Psoas muscle (tissue), 8 donors: Measurements from ENCODE around the gene SIL1. TPM values are rescaled to one million over a fixed set of nuclear protein-coding genes. Genes with fewer than 3 reads are reported as not detected.
"Not testable (repeated sequence)": the region's sequence is repeated elsewhere in the genome, so short reads cannot be mapped to it uniquely, and the experiment has no call there.

Experiments
- ATAC-seq, 4 donors: fragments of 200-7000 bp; cut with Tn5 transposase; one replicate each; pipeline ENCODE4 v1.9.1; 2020; ENCODE audit warnings: moderate library complexity in 3 of 4, mild to moderate bottlenecking in 2 of 4
- DNase-seq, 2 donors: peaks; one replicate each; pipeline ENCODE4 v3.0.0-alpha.2; 2020
- H3K27ac ChIP-seq: fragments of 200-600 bp; one replicate; pipeline ENCODE4 v1.8.0; 2022
- H3K27me3 ChIP-seq, 3 donors: fragments of 200-600 bp in 1 of 3; one replicate each; pipeline versions ENCODE4 v1.6.1 to v1.8.0; 2013 to 2022; ENCODE audit warnings: low read length in 2 of 3, mild to moderate bottlenecking in 2 of 3, moderate library complexity in 1 of 3; ENCODE audit not compliant: insufficient read depth in 3 of 3
- H3K36me3 ChIP-seq, 2 donors: fragments of 200-600 bp in 1 of 2; one replicate each; pipeline versions ENCODE4 v1.6.1 to v1.8.0; 2013 to 2022; ENCODE audit warnings: low read depth in 1 of 2, mild to moderate bottlenecking in 1 of 2, moderate library complexity in 1 of 2; ENCODE audit not compliant: insufficient read depth in 1 of 2
- H3K4me1 ChIP-seq: fragments of 200-600 bp; one replicate; pipeline ENCODE4 v1.8.0; 2022
- H3K4me3 ChIP-seq: fragments of 200-600 bp; one replicate; pipeline ENCODE4 v1.8.0; 2022; ENCODE audit warnings: mild to moderate bottlenecking
- H3K9me3 ChIP-seq: fragments of 200-600 bp; one replicate; pipeline ENCODE4 v1.8.0; 2022
- WGBS, 3 donors: extraction: QIAGEN DNeasy Blood & Tissue Kit; methylation state at CpG; one replicate each; pipeline versions ENCODE4 v1.1.6 to v1.1.7; 2013; 5-methylcytosine and 5-hydroxymethylcytosine counted together
- intact Hi-C, 2 donors: fragments of 100-400 bp; cut with DNase I; formaldehyde crosslinking; loops; one replicate each; pipeline versions ENCODE4 v1.11.0 to v1.14.2; 2022
- polyA plus RNA-seq, 3 donors: library from polyadenylated mRNA; stranded (reverse); fragments of 200-250 nt; gene quantifications; one replicate each; pipeline ENCODE4 v1.2.3, GENCODE V29; 2013
- total RNA-seq, 4 donors: library from RNA; stranded (reverse); fragmentation: NEBNext Ultra II Directional in 2 of 4; extraction: Animal tissue kit (Norgen Biotek cat#: 25700) in 2 of 4; gene quantifications; one replicate each; pipeline versions ENCODE4 v1.2.1 to v1.2.4, GENCODE V29; 2021 to 2023
- TF ChIP-seq, protein P1 (sequence below): fragments of 200-600 bp; IDR thresholded peaks from one replicate; pipeline ENCODE4 v1.8.0; 2022; ENCODE audit warnings: antibody characterized with exemption
- donor health status: healthy with polysubstance abuse.
- donor health status: DM: no; HTN: no; CAD: no; lungs with moderate emphysema.
- donor health status: Bipolar disorder and iron deficiency.
- donor health status: healthy.
- donor health status: DM: yes; HTN: yes; CAD: no.
- donor health status: DM: no; HTN: no; CAD: no.
- donor health status: DM: no; HTN: no; CAD: no.
- donor health status: DM: yes; HTN: yes; CAD: no.

SIL1 gene
- total and polyA plus RNA-seq, 7 donors, result 27.1 to 52.9 (median 41.0) TPM

DNA sequence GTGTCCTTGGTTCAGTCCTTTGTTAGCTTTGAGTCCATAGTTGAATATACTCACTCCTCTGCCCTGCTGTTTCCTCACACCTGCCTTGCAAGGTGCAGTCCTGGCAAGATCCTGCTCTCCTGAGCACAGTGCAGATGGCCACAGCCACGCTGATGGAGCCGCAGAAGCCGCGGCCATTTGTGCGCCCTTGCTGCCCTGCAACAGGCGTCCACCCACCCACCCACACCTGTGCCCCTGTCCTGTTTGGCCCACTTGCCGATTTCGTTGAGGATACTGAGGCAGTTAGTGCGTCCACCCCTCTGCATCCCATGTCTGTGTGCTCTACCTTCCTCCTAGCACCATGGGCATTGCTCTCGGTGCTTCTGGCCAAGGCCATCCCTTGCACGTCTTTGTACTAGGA lies 271.9 kb downstream of the SIL1 start:
- WGBS, 3 donors, result 94 to 98% (median 95%) methylated on average over 11 of the region's 11 CpGs
- peaks cover 16 to 71% of the 10 kb centered on the region in 2 donors for H3K36me3 ChIP-seq
- TF ChIP-seq, protein P1, sequence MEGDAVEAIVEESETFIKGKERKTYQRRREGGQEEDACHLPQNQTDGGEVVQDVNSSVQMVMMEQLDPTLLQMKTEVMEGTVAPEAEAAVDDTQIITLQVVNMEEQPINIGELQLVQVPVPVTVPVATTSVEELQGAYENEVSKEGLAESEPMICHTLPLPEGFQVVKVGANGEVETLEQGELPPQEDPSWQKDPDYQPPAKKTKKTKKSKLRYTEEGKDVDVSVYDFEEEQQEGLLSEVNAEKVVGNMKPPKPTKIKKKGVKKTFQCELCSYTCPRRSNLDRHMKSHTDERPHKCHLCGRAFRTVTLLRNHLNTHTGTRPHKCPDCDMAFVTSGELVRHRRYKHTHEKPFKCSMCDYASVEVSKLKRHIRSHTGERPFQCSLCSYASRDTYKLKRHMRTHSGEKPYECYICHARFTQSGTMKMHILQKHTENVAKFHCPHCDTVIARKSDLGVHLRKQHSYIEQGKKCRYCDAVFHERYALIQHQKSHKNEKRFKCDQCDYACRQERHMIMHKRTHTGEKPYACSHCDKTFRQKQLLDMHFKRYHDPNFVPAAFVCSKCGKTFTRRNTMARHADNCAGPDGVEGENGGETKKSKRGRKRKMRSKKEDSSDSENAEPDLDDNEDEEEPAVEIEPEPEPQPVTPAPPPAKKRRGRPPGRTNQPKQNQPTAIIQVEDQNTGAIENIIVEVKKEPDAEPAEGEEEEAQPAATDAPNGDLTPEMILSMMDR, result no peak
- ATAC-seq (no peak), DNase-seq (no peak)
- intact Hi-C loops, result no loop called here
- H3K27ac ChIP-seq, result no peak overlapping the region
- H3K27me3 ChIP-seq, result no peaks in the 10 kb centered on the region
- H3K4me1 ChIP-seq, result peaks cover 10% of the 10 kb centered on the region
- no peak overlapping the region for H3K4me3 ChIP-seq
- H3K9me3 ChIP-seq, result no peaks in the 10 kb centered on the region

GRCh38 chr5:138925090-138925635 lies 273.0 kb downstream of the SIL1 start:
- no peak for DNase-seq
- Histone ChIP-seq H3K4me3 (no peak overlapping the region), H3K27ac (no peak overlapping the region), H3K36me3 (peaks cover 8 to 62% of the 10 kb centered on the region in 2 donors), H3K9me3 (no peaks in the 10 kb centered on the region), H3K4me1 (peaks cover 10% of the 10 kb centered on the region), H3K27me3 (no peaks in the 10 kb centered on the region)
- 92 to 94% (median 93%) methylated on average over 12 of the region's 12 CpGs for WGBS, 3 donors
- intact Hi-C loops, result no loop called here
- TF ChIP-seq, protein P1, result no peak
- no peak for ATAC-seq

GRCh38 chr5:138922494-138922893 lies 275.7 kb downstream of the SIL1 start:
- no peak for ATAC-seq
- H3K27me3 ChIP-seq, result no peaks in the 10 kb centered on the region
- intact Hi-C loops, result no loop called here
- no peaks in the 10 kb centered on the region for H3K9me3 ChIP-seq
- H3K4me3 ChIP-seq, result no peak overlapping the region
- TF ChIP-seq, protein P1, result no peak
- peaks cover 8 to 49% of the 10 kb centered on the region in 2 donors for H3K36me3 ChIP-seq
- no peak overlapping the region for H3K27ac ChIP-seq
- 90 to 96% (median 95%) methylated on average over 2 of the region's 2 CpGs for WGBS, 3 donors
- DNase-seq, result no peak
- peaks cover 1% of the 10 kb centered on the region for H3K4me1 ChIP-seq

DNA sequence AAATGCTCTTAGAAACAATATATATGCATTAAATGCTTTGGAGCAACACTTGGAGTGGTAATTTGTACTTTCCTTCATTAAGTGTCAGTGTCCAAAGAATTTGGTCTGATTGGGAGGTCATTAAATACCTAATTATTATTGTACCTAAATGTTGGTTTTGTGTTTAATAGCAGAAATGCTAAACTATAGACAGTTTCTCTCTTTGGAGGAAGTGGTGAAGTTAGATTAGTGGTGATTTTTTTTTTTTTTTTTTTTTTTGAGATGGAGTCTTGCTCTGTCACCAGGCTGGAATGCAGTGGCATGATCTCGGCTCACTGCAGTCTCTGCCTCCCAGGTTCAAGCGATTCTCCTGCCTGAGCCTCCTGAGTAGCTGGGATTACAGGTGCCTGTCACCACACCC lies 276.8 kb downstream of the SIL1 start:
- peaks cover 8 to 41% of the 10 kb centered on the region in 2 donors for H3K36me3 ChIP-seq
- H3K4me3 ChIP-seq, H3K27me3 ChIP-seq, H3K9me3 ChIP-seq, H3K27ac ChIP-seq, H3K4me1 ChIP-seq, DNase-seq, ATAC-seq, intact Hi-C loops: not testable (repeated sequence)
- 88 to 100% (median 96%) methylated on average over 1 to 2 of the region's 2 CpGs for WGBS, 3 donors

- DNase-seq, result no peak
- WGBS, 3 donors, result 77 to 81% (median 81%) methylated on average over 8 of the region's 8 CpGs
- H3K9me3 ChIP-seq, result no peaks in the 10 kb centered on the region
- TF ChIP-seq, protein P1, result no peak
- intact Hi-C loops, result no loop called here
- H3K36me3 ChIP-seq, result peaks cover 5 to 29% of the 10 kb centered on the region in 2 donors
- peak in 3 of 4 donors; percentile 40 to 74 (median 62) for ATAC-seq
- no peak overlapping the region for H3K27ac ChIP-seq
- no peak overlapping the region for H3K4me3 ChIP-seq
- no peaks in the 10 kb centered on the region for H3K4me1 ChIP-seq
- H3K27me3 ChIP-seq, result no peaks in the 10 kb centered on the region
Observed at GRCh38 chr5:138920181-138920580, 278.0 kb downstream of the SIL1 start.
